CD14-positive monocyte (primary cell): ENCODE measurements around the gene LRRC47. TPM values are rescaled to one million over a fixed set of nuclear protein-coding genes. Genes with fewer than 3 reads are reported as not detected.

Source experiments
- DNase-seq, 3 donors: peaks; one replicate each; pipeline ENCODE4 v3.0.0-alpha.2; 2011 to 2022
- H2AFZ ChIP-seq: 2 replicates; pipeline ENCODE4 v1.6.0; 2012; ENCODE audit warnings: mild to moderate bottlenecking, low read depth, low read length, inconsistent platforms; ENCODE audit not compliant: insufficient read depth, poor library complexity, severe bottlenecking
- H3K27ac ChIP-seq, 2 donors: 1 replicate in 1 of 2; 2 replicates in 1 of 2; pipeline ENCODE4 v1.5.1; 2012 to 2013; ENCODE audit warnings: low read length in 2 of 2, control low read depth in 1 of 2, inconsistent platforms in 1 of 2, low read depth in 1 of 2, mild to moderate bottlenecking in 1 of 2
- H3K27me3 ChIP-seq, 2 donors: one replicate each; pipeline versions ENCODE4 v1.6.0 to v1.6.1; 2011 to 2013; ENCODE audit warnings: low read length in 2 of 2; ENCODE audit not compliant: control insufficient read depth in 2 of 2, insufficient read depth in 2 of 2
- H3K36me3 ChIP-seq, 2 donors: replicated peaks in 1 of 2; 1 replicate in 1 of 2; 2 replicates in 1 of 2; pipeline versions ENCODE4 v1.5.1 to v1.6.1; 2012 to 2013; ENCODE audit warnings: low read length in 2 of 2, control low read depth in 1 of 2, inconsistent platforms in 1 of 2, mild to moderate bottlenecking in 1 of 2; ENCODE audit not compliant: insufficient read depth in 2 of 2, control insufficient read depth in 1 of 2
- H3K4me1 ChIP-seq, 2 donors: 1 replicate in 1 of 2; 2 replicates in 1 of 2; pipeline versions ENCODE4 v1.5.1 to v1.6.1; 2012 to 2013; ENCODE audit warnings: low read length in 2 of 2, control low read depth in 1 of 2, inconsistent platforms in 1 of 2, mild to moderate bottlenecking in 1 of 2, moderate library complexity in 1 of 2; ENCODE audit not compliant: insufficient read depth in 2 of 2, control insufficient read depth in 1 of 2
- H3K4me2 ChIP-seq: replicated peaks from 2 replicates; pipeline ENCODE3; 2012; ENCODE audit warnings: low read length, moderate library complexity, mild to moderate bottlenecking; ENCODE audit not compliant: poor library complexity, severe bottlenecking; ENCODE audit errors: extremely low read depth
- H3K4me3 ChIP-seq, 3 experiments: fragments of 200-600 bp in 1 of 3; sonication (generic) in 1 of 3; replicated peaks in 1 of 3; 1 replicate in 2 of 3; 2 replicates in 1 of 3; pipeline ENCODE4 v1.5.1; 2011 to 2013; ENCODE audit warnings: low read length in 3 of 3, mild to moderate bottlenecking in 3 of 3, control low read depth in 2 of 3, low read depth in 2 of 3, inconsistent platforms in 1 of 3, moderate library complexity in 1 of 3
- H3K79me2 ChIP-seq: 2 replicates; pipeline ENCODE4 v1.6.0; 2012; ENCODE audit warnings: mild to moderate bottlenecking, control low read depth, inconsistent platforms, low read length, moderate library complexity; ENCODE audit not compliant: insufficient read depth
- H3K9ac ChIP-seq: 2 replicates; pipeline ENCODE4 v1.6.0; 2017; ENCODE audit warnings: low read length, mild to moderate bottlenecking; ENCODE audit not compliant: insufficient read depth, poor library complexity, severe bottlenecking
- H3K9me3 ChIP-seq, 2 donors: replicated peaks in 1 of 2; 1 replicate in 1 of 2; 2 replicates in 1 of 2; pipeline versions ENCODE4 v1.5.1 to v1.6.1; 2012 to 2013; ENCODE audit warnings: low read length in 2 of 2, control low read depth in 1 of 2; ENCODE audit not compliant: control insufficient read depth in 1 of 2, insufficient read depth in 1 of 2
- H4K20me1 ChIP-seq: 2 replicates; pipeline ENCODE4 v1.6.0; 2012; ENCODE audit warnings: mild to moderate bottlenecking, low read length, control low read depth, moderate library complexity; ENCODE audit not compliant: insufficient read depth
- H3K27ac Mint-ChIP-seq, 7 donors: one replicate each; pipeline ENCODE4 v1.8.0; 2020; ENCODE audit warnings: mild to moderate bottlenecking in 7 of 7, mixed read lengths in 7 of 7, moderate library complexity in 6 of 7, inconsistent platforms in 2 of 7
- H3K27me3 Mint-ChIP-seq, 3 donors: one replicate each; pipeline ENCODE4 v1.8.0; 2021 to 2022; ENCODE audit warnings: low read depth in 3 of 3, mild to moderate bottlenecking in 3 of 3, mixed read lengths in 3 of 3, moderate library complexity in 3 of 3, inconsistent platforms in 1 of 3
- H3K36me3 Mint-ChIP-seq, 2 donors: one replicate each; pipeline ENCODE4 v1.8.0; 2020; ENCODE audit warnings: mixed read lengths in 2 of 2, inconsistent platforms in 1 of 2, mild to moderate bottlenecking in 1 of 2
- H3K4me1 Mint-ChIP-seq: one replicate; pipeline ENCODE4 v1.8.0; 2020; ENCODE audit warnings: mild to moderate bottlenecking, mixed read lengths
- H3K4me3 Mint-ChIP-seq, 2 donors: one replicate each; pipeline ENCODE4 v1.8.0; 2020; ENCODE audit warnings: mild to moderate bottlenecking in 2 of 2, mixed read lengths in 2 of 2, moderate library complexity in 1 of 2
- H3K9me3 Mint-ChIP-seq, 7 donors: one replicate each; pipeline ENCODE4 v1.8.0; 2020 to 2022; ENCODE audit warnings: mixed read lengths in 7 of 7, mild to moderate bottlenecking in 6 of 7, moderate library complexity in 6 of 7, inconsistent platforms in 2 of 7
- WGBS: methylation state at CpG from one replicate; pipeline ENCODE4 v1.1.5; 2013; ENCODE audit warnings: missing lambda C conversion rate; ENCODE audit not compliant: insufficient coverage; 5-methylcytosine and 5-hydroxymethylcytosine counted together
- intact Hi-C, 2 donors: fragments of 100-400 bp; cut with micrococcal nuclease; formaldehyde crosslinking; loops; one replicate each; pipeline versions ENCODE4 v1.15.0 to v1.15.1; 2023
- polyA plus RNA-seq, 3 donors: library from polyadenylated mRNA; depleted of rRNA in 1 of 3; unstranded in 2 of 3; stranded (reverse) in 1 of 3; fragments of 300-500 nt in 2 of 3; fragments of >200 nt in 1 of 3; fragmentation: Illumina TruSeq in 2 of 3; gene quantifications; 1 replicate in 2 of 3; 2 replicates in 1 of 3; pipeline ENCODE4 v1.2.3, GENCODE V29; 2012 to 2021
- TF ChIP-seq, protein P1 (sequence below): fragments of 200-600 bp; IDR thresholded peaks from one replicate; pipeline ENCODE4 v1.8.0; 2022; ENCODE audit warnings: antibody characterized with exemption, mild to moderate bottlenecking

The LRRC47 gene
- polyA plus RNA-seq, 3 donors: 17.8 to 24.8 (median 18.0) TPM

GRCh38 chr1:3827813-3828307, 31.6 kb upstream of the LRRC47 start:
- H3K79me2 ChIP-seq: no peaks in the 10 kb centered on the region
- Mint-ChIP-seq H3K4me3 (no peak overlapping the region), H3K36me3 (peaks cover 83 to 87% of the 10 kb centered on the region in 2 donors), H3K9me3 (no peaks in the 10 kb centered on the region), H3K27ac (peak overlapping the region in 1 of 7 donors; percentile 55), H3K4me1 (no peaks in the 10 kb centered on the region), H3K27me3 (peaks cover 0 to 1% (median 0%) of the 10 kb centered on the region in 3 donors)
- no peaks in the 10 kb centered on the region for H3K27me3 ChIP-seq
- H3K27ac ChIP-seq: no peak overlapping the region
- no peak overlapping the region for H3K9ac ChIP-seq
- WGBS: 92% methylated on average over 13 of the region's 14 CpGs
- no peaks in the 10 kb centered on the region for H3K4me1 ChIP-seq
- H3K36me3 ChIP-seq: peaks cover 74 to 100% of the 10 kb centered on the region in 2 donors
- DNase-seq: no peak
- no peaks in the 10 kb centered on the region for H4K20me1 ChIP-seq
- H3K4me3 ChIP-seq: no peak overlapping the region
- no peak overlapping the region for H2AFZ ChIP-seq
- intact Hi-C loops: no loop called here
- no peaks in the 10 kb centered on the region for H3K9me3 ChIP-seq
- TF ChIP-seq, protein P1, sequence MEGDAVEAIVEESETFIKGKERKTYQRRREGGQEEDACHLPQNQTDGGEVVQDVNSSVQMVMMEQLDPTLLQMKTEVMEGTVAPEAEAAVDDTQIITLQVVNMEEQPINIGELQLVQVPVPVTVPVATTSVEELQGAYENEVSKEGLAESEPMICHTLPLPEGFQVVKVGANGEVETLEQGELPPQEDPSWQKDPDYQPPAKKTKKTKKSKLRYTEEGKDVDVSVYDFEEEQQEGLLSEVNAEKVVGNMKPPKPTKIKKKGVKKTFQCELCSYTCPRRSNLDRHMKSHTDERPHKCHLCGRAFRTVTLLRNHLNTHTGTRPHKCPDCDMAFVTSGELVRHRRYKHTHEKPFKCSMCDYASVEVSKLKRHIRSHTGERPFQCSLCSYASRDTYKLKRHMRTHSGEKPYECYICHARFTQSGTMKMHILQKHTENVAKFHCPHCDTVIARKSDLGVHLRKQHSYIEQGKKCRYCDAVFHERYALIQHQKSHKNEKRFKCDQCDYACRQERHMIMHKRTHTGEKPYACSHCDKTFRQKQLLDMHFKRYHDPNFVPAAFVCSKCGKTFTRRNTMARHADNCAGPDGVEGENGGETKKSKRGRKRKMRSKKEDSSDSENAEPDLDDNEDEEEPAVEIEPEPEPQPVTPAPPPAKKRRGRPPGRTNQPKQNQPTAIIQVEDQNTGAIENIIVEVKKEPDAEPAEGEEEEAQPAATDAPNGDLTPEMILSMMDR: no peak
- H3K4me2 ChIP-seq: no peak overlapping the region

DNA sequence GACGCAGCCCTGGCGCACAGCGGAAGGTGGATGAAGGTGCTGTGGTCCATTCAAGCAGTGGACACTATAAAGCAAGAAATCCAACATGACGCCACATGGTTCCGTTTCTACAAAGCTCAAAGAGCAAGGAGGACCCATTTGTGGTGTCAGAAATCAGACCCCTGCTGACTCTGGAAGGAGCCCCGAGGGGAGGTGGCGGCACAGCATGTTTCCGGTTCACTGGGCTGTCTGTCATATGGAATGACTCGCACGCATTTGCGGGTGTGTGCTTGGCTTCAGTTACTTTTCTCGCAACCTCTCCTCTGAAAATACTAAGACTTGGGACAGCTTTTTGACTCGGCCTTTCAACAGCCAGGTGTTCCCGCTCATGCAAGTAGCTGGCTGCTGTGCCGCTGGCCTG, 29.1 kb upstream of the LRRC47 start:
- no peaks in the 10 kb centered on the region for H3K79me2 ChIP-seq

More for the DNA sequence above, 29.1 kb upstream of the LRRC47 start:
- H2AFZ ChIP-seq: no peak overlapping the region
- no peak overlapping the region for H3K27ac ChIP-seq
- WGBS: 94% methylated on average over 14 of the region's 15 CpGs
- H3K9ac ChIP-seq: no peak overlapping the region
- H3K36me3 Mint-ChIP-seq: peaks cover 87 to 89% of the 10 kb centered on the region in 2 donors
- no peaks in the 10 kb centered on the region for H3K9me3 Mint-ChIP-seq
- intact Hi-C loops: no loop called here
- TF ChIP-seq, protein P1: no peak
- no peak overlapping the region for H3K4me3 ChIP-seq
- no peaks in the 10 kb centered on the region for H3K4me1 Mint-ChIP-seq
- no peak overlapping the region for H3K4me3 Mint-ChIP-seq
- no peak for DNase-seq
- H4K20me1 ChIP-seq: no peaks in the 10 kb centered on the region
- H3K27me3 Mint-ChIP-seq: no peaks in the 10 kb centered on the region
- H3K4me1 ChIP-seq: no peaks in the 10 kb centered on the region
- H3K27ac Mint-ChIP-seq: no peak overlapping the region
- H3K4me2 ChIP-seq: no peak overlapping the region
- no peaks in the 10 kb centered on the region for H3K27me3 ChIP-seq
- peaks cover 64 to 100% of the 10 kb centered on the region in 2 donors for H3K36me3 ChIP-seq
- H3K9me3 ChIP-seq: no peaks in the 10 kb centered on the region
